HEK293T (cell line): ENCODE measurements around the gene GOLGA6L10.

Experiments used
- BHLHE40 ChIP-seq: fragments of 450-650 bp; IDR thresholded peaks from 2 replicates; pipeline ENCODE4 v1.6.1; 2016; ENCODE audit warnings: mild to moderate bottlenecking, moderate library complexity, borderline replicate concordance
- FOXA1 ChIP-seq: fragments of 450-650 bp; IDR thresholded peaks from 2 replicates; pipeline ENCODE4 v1.6.1; 2016; ENCODE audit warnings: mild to moderate bottlenecking
- FOXK2 ChIP-seq: fragments of 450-650 bp; IDR thresholded peaks from 2 replicates; pipeline ENCODE4 v1.6.1; 2016; ENCODE audit warnings: mild to moderate bottlenecking
- L3MBTL2 ChIP-seq: fragments of 450-650 bp; conservative IDR thresholded peaks from 2 replicates; pipeline ENCODE4 v1.6.1; 2016; ENCODE audit warnings: mild to moderate bottlenecking
- PKNOX1 ChIP-seq: fragments of 450-650 bp; IDR thresholded peaks from 2 replicates; pipeline ENCODE4 v1.6.1; 2016
- SP1 ChIP-seq: fragments of 450-650 bp; IDR thresholded peaks from 2 replicates; pipeline ENCODE4 v1.6.1; 2017
- SUZ12 ChIP-seq: fragments of 450-650 bp; IDR thresholded peaks from 2 replicates; pipeline ENCODE4 v1.6.1; 2016; ENCODE audit warnings: mild to moderate bottlenecking
- TARDBP ChIP-seq: fragments of 450-650 bp; IDR thresholded peaks from 2 replicates; pipeline ENCODE4 v1.6.1; 2016
- ZNF384 ChIP-seq: fragments of 450-650 bp; IDR thresholded peaks from 2 replicates; pipeline ENCODE4 v1.6.1; 2016

GRCh38 chr15:82398785-82399184, 49.5 kb upstream of the GOLGA6L10 start:
- TF ChIP-seq FOXA1 (no peak), SUZ12 (no peak), L3MBTL2 (no peak), BHLHE40 (no peak), PKNOX1 (no peak), TARDBP (no peak), ZNF384 (no peak), SP1 (no peak), FOXK2 (no peak)
